ENCODE results near the gene XIST. TPM values are rescaled to one million over a fixed set of nuclear protein-coding genes. Genes with fewer than 3 reads are reported as not detected.

The XIST gene
- total and polyA plus RNA-seq, 10 of the 15 experiments (the other 5 are each of a cell fraction or from before 2014, with no cell fraction given), result 39.1 to 787 (median 91.3) TPM

GRCh38 chrX:73852467-73852866, at the start of gene XIST (continued):
- no peak for TF ChIP-seq ELK1 (IDR thresholded peaks at IDR 0.05; ENCODE audit: low read depth, low read length)
- TF ChIP-seq PML (IDR thresholded peaks at IDR 0.05; ENCODE audit: low read length), result peak; percentile 88
- TF ChIP-seq SMAD1 (IDR thresholded peaks at IDR 0.05; ENCODE audit: low read depth, partially characterized antibody), result peak; percentile 52
- 0 out of 2 replicates have a peak, but pooled peaks have one; percentile 8 for TF ChIP-seq RUNX3 (IDR thresholded peaks at IDR 0.05; ENCODE audit: low read length)
- peak; percentile 86 for TF ChIP-seq POLR2A (IDR thresholded peaks at IDR 0.05; ENCODE audit: low read depth, low read length)
- TF ChIP-seq CHD1 (IDR thresholded peaks at IDR 0.05; ENCODE audit: low read depth, low read length), result 0 out of 2 replicates have a peak, but pooled peaks have one; percentile 12
- no peak for TF ChIP-seq USF2 (IDR thresholded peaks at IDR 0.05; ENCODE audit: borderline replicate concordance, low read depth, low read length)
- peak; percentile 88 for TF ChIP-seq SMAD5 (IDR thresholded peaks at IDR 0.05; ENCODE audit: low read depth)
- TF ChIP-seq PBX3 (IDR thresholded peaks at IDR 0.05; ENCODE audit: insufficient replicate concordance, low read depth, low read length), result peak; percentile 69
- peak; percentile 28; the same call in 1 of the 2 replicates for TF ChIP-seq TCF3 (IDR thresholded peaks at IDR 0.05; ENCODE audit: borderline replicate concordance, insufficient read depth, low read depth, low read length)
- peak in 1 of 2 experiments; percentile 39; a peak in 1 of 4 replicates for TF ChIP-seq SRF (IDR thresholded peaks at IDR 0.05; ENCODE audit: low read depth in 2 of 2, low read length in 2 of 2)
- no peak for TF ChIP-seq CHD4 (IDR thresholded peaks at IDR 0.05)
- TF ChIP-seq DPF2 (IDR thresholded peaks at IDR 0.05), result no peak
- TF ChIP-seq TAF1 (IDR thresholded peaks at IDR 0.05; ENCODE audit: borderline replicate concordance, low read depth, low read length), result peak; percentile 99
- no peak for TF ChIP-seq SMC3 (IDR thresholded peaks at IDR 0.05; ENCODE audit: borderline replicate concordance, low read length)
- TF ChIP-seq, protein P1, sequence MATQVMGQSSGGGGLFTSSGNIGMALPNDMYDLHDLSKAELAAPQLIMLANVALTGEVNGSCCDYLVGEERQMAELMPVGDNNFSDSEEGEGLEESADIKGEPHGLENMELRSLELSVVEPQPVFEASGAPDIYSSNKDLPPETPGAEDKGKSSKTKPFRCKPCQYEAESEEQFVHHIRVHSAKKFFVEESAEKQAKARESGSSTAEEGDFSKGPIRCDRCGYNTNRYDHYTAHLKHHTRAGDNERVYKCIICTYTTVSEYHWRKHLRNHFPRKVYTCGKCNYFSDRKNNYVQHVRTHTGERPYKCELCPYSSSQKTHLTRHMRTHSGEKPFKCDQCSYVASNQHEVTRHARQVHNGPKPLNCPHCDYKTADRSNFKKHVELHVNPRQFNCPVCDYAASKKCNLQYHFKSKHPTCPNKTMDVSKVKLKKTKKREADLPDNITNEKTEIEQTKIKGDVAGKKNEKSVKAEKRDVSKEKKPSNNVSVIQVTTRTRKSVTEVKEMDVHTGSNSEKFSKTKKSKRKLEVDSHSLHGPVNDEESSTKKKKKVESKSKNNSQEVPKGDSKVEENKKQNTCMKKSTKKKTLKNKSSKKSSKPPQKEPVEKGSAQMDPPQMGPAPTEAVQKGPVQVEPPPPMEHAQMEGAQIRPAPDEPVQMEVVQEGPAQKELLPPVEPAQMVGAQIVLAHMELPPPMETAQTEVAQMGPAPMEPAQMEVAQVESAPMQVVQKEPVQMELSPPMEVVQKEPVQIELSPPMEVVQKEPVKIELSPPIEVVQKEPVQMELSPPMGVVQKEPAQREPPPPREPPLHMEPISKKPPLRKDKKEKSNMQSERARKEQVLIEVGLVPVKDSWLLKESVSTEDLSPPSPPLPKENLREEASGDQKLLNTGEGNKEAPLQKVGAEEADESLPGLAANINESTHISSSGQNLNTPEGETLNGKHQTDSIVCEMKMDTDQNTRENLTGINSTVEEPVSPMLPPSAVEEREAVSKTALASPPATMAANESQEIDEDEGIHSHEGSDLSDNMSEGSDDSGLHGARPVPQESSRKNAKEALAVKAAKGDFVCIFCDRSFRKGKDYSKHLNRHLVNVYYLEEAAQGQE (IDR thresholded peaks at IDR 0.05; ENCODE audit: low read depth, low read length), result 0 out of 2 replicates have a peak, but pooled peaks have one; percentile 9
- TF ChIP-seq ZSCAN29 (IDR thresholded peaks at IDR 0.05), result no peak
- no peak for TF ChIP-seq ZBTB11 (CRISPR knock-in tag; IDR thresholded peaks at IDR 0.05)
